Hepatocyte (in vitro differentiated cells): ENCODE measurements around the gene TRPM6.

Experiments used
- CTCF ChIP-seq: fragments of 200-600 bp; sonication (generic); IDR thresholded peaks from 2 replicates; pipeline ENCODE4 v1.5.1; 2016; ENCODE audit warnings: antibody characterized with exemption, mild to moderate bottlenecking; ENCODE audit not compliant: poor library complexity
- EZH2 ChIP-seq: fragments of 200-600 bp; sonication (generic); IDR thresholded peaks from 2 replicates; pipeline ENCODE4 v1.6.1; 2016; ENCODE audit warnings: antibody characterized with exemption, mild to moderate bottlenecking, borderline replicate concordance
- EZH2phosphoT487 ChIP-seq: fragments of 200-600 bp; sonication (generic); IDR thresholded peaks from one replicate; pipeline ENCODE4 v1.6.1; 2018; ENCODE audit warnings: antibody characterized with exemption, mild to moderate bottlenecking, low read depth, moderate library complexity; ENCODE audit not compliant: unreplicated experiment, severe bottlenecking

GRCh38 chr9:74800226-74800625, 87.5 kb downstream of the TRPM6 start:
- TF ChIP-seq CTCF (no peak), EZH2phosphoT487 (no peak), EZH2 (no peak)
